NAMALWA (cell line): ENCODE measurements around the gene PRTFDC1.

Experiments used
- DNase-seq: peaks from one replicate; pipeline ENCODE4 v3.0.0-alpha.2; 2015; ENCODE audit warnings: low spot score

Gene PRTFDC1

DNA sequence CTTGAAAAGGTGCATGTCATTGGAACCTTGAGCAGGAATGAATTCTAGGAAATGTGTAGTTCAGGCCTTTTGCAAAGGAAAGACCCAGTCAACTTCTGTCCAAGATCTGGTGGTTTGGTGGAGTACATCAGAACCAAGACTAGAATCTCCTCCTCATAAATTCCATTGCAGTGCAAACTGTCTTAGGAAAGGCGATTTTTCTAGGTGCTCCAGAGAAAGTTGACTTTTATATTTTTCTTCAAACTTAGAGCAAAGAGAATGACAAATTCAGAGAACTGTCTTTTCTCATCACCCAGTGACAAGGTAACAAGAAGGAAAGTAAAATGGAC lies 50.0 kb downstream of the PRTFDC1 start:
- no peak for DNase-seq

DNA sequence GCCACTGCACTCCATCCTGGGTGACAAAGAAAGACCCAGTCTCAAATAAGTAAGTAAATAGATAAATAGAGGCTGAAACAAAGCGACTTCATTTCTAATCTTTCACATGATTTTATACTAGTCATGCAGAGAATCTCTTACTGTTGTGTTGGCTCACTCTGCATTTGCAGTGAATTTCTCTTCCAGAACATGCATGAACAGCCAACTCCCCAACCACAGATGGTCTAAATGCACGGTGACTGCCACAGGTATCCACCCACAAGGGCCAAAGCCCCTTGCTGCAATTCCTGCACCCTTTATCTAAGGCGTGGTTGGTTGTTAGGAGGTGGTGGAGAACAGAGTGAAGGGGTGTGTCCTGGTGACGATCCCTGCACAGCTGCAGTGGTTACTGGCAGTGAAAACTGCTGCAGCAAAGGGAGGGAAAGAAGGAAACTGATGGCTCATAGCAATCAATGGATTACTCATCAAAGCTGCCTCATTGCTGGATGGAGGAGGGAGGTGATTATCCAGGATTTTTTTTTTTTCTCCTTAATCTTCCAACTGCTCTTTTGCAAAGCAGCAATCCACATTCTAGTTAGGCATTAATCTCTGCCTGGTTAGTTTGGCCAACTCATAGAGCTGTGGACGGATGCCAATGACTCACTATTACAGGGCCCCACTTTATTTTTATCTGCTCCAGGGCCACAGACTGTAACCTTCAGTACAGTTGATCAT lies 50.6 kb downstream of the PRTFDC1 start:
- no peak for DNase-seq

GRCh38 chr10:24900888-24901685 lies 51.3 kb downstream of the PRTFDC1 start:
- DNase-seq = peak; percentile 3

GRCh38 chr10:24899571-24899970 lies 52.8 kb downstream of the PRTFDC1 start:
- DNase-seq = no peak

GRCh38 chr10:24898501-24898900 lies 53.9 kb downstream of the PRTFDC1 start:
- DNase-seq = no peak

- no peak for DNase-seq
These were observed 55.0 kb downstream of the PRTFDC1 start for GRCh38 chr10:24897326-24897926.

GRCh38 chr10:24894728-24895127 lies 57.7 kb downstream of the PRTFDC1 start:
- no peak for DNase-seq

GRCh38 chr10:24894309-24894708 lies 58.1 kb downstream of the PRTFDC1 start:
- no peak for DNase-seq

DNA sequence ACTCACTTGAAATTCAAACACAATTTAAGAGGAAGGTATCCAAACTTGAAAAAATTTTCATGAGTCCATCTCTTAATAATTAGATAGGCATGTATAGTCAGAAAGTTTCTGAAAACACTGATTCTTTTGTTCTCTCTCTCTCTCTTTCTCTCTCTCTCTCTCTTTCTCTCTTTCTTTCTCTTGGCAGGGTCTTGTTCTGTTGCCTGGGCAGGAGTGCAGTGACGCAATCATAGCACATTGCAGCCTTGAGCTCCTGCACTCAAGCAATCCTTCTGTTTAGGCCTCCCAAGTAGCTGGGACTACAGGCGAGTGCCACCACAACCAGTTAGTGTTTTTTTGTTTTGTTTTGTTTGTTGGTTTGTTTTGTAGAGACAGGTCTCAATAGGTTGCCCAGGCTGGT lies 59.3 kb downstream of the PRTFDC1 start:
- DNase-seq = no peak

DNA sequence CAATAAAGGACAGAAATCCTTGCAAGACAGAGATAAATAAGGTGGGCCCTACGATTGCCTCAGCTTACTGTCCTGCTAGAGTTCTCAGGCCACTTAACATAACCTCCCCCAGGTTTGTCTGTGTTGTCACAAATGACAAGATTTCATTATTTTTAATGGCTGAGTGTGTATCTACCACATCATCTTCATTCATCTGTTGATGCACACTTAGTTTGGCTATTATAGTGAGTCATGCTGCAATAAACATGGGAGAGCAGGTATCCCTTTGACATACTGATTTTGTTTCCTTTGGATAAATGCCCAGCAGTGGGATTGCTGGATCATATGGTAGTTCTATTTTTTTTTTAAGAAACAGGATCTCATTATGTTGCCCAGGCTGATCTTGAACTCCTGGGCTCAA lies 60.6 kb downstream of the PRTFDC1 start:
- DNase-seq = no peak

DNA sequence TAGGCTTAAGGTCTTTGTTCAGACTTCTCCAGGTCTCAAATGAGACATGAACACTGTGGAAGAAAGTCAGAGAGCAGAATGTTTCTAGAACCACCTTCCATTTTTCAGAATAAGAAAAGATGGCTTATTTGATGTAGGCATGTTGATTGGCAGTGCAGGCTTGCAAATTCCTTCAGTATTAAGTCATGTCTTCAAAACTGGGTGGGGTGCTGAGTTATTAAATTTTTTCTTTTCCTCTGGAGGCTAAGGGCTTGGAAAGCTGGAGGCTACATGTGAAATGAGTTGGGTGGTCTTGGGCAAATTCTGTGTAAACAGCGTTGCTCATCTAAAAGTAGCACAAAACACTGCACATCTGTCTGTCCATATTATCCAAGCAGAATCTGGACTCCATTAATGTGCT lies 62.8 kb downstream of the PRTFDC1 start:
- no peak for DNase-seq

GRCh38 chr10:24887855-24888231 lies 64.6 kb downstream of the PRTFDC1 start:
- no peak for DNase-seq

GRCh38 chr10:24886290-24886680 lies 66.1 kb downstream of the PRTFDC1 start:
- DNase-seq = no peak

DNA sequence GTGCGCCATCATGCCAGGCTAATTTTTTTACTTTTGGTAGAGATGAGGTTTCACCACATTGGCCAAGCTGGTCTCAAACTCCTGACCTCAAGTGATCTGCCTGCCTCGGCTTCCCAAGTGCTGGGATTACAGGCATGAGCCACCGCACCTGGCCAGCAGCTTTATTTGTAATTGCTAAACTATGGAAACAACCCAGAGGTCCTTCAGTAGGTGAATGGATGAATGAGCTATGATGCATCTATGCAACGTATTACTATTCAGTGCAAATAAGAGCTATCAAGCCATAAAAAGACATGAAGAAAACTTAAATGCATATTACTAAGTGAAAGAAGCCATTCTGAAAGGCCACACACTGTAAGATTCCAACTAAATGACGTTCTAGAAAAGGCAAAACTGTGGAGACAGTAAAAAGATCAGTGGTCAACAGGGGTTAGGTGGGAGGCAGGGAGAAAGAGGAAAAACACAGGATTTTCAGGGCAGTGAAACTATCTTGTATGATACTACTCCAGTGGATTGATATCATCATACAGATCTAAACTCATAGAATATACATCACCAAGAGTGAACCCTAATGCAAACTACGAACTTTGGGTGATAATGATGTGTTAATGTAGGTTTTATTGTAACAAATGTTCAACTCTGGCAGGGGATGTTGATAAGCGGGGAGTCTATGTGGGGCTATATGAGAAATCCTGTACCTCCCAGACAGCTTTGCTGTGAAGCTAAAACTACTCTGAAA lies 66.7 kb downstream of the PRTFDC1 start:
- DNase-seq = no peak

- no peak for DNase-seq
These were observed 67.6 kb downstream of the PRTFDC1 start for GRCh38 chr10:24884793-24885192.

DNA sequence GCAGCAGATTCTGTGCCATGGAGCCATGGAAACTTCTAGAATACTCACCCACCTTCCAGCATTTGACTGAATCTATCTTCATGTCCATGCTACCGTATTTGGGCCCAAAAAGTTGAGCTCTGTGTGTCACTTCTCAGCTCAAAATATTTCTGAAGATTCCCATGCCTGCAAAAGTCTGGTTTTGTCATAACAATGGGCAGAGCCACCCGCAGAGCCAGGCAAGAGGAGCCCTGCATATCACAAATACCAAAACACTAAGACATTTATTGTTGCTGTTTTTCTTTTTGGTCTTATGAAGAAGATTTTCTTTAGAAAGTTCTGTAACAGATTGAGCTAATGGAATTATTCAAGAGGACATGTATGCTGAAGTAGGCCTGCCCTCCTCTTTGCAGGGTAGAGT lies 68.1 kb downstream of the PRTFDC1 start:
- DNase-seq = no peak

DNA sequence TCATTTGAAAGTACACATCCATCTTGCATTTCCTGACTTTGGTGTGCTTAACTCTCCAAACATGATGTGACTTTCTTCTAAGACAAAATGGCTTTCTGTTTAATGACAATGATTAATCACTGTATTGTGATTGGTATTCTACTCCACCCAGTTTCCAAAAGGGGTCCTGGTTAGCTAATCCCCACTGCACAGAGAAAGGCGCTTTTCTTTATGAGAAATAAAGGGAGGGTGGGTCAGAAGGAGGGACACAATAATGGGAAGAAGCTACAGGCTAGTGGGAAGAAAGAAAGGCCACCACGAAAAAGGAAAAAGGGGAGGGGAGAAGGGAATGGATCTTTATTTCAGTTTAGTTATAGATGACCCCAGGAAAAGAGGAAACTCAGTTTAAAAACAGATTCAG lies 69.2 kb downstream of the PRTFDC1 start:
- DNase-seq = no peak

DNA sequence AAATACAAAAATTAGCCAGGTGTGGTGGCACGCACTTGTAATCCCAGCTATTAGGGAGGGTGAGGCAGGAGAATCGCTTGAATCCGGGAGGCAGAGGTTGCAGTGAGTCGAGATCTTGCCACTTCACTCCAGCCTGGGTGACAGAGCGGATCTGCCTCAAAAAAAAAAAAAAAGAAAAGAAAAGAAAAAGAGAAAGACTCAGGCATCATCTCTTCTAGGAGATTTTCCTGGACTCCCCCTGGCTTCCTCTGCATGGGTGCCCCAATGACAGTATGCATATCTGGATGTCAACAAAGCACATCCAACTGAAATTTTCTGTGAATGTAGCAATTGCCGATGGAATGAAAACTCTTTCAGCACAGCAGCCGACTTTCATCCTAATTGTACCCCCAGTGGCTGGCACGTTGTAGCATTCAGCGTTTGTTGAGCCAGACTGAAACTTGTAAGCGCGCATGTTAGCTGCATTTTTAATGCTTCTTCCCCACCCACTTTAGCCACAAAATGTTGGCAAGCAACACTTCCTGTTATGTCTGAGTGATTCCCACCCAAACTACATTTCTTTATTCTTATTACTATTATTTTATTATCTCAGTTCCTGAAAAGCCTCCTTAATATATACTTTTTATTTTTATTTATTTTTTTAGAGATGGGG lies 70.2 kb downstream of the PRTFDC1 start:
- DNase-seq = no peak

GRCh38 chr10:24879861-24880260 lies 72.5 kb downstream of the PRTFDC1 start:
- DNase-seq = no peak

DNA sequence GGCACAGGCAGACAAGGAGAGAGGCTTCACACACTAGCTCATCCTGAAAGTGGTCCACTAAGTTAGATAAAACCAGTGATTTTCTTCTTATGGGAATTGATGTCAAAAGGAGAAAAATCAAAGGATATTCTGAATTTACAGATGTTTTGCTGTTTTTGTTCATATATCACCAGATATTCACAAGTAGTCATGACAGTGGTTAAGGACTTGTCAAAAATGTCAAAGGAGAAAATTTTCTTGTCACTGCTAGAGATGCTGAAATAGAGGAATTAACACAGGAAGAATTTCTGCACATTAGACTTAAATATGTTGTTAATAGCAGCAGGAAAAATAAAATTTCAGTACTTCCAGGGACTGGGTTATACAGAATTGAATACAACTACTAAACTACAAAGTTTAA lies 78.3 kb downstream of the PRTFDC1 start:
- no peak for DNase-seq

DNA sequence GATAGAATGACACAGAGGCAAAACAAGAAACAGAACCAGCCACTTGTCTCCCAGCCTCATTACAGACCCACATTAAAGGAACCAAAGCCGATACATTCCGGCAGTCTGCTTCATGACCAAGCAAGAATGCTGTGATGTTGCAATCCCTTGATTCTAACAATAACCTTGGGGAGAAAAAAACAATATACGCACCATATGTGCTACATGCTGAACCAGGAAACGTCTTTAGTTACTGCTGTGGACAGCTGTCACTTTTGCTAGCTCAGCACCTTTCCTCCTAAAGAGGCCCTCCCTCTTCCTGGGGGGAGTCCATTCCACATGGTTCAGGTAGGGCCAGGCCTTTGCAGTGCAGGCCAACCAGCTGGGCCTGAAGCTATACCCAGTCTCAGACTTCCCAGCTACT lies 79.1 kb downstream of the PRTFDC1 start:
- no peak for DNase-seq

DNA sequence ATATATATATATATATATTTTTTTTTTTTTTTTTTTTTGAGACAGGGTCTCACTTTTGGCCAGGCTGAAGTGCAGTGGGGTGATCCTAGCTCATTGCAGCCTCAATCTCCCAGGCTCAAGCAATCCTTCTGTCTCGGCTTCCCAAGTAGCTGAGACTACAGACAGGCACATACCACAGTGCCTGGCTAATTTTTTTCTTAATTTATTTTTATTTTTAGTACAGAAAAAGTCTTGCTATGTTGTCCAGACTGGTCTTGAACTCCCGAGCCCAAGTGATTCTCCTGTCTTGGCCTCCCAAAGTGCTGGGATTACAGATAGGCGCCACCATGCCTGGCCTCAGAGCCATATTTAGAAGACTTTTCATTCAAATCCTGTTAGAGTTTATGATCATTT lies 79.6 kb downstream of the PRTFDC1 start:
- no peak for DNase-seq
